ENCODE results near the gene STXBP5.

- no peak for TF ChIP-seq CTCF (IDR thresholded peaks at IDR 0.05; ENCODE audit: low read depth, low read length)
- TF ChIP-seq EZH2phosphoT487 (IDR thresholded peaks at IDR 0.05; ENCODE audit: low read depth): no peak
These were observed 44.6 kb downstream of the STXBP5 start for GRCh38 chr6:147248859-147249258.
